HG03460 (cell line): ENCODE data around the gene PRKACG.
"Not testable (repeated sequence)": the region's sequence is repeated elsewhere in the genome, so short reads cannot be mapped to it uniquely, and the experiment has no call there.

ENCODE experiments used
- ATAC-seq: cut with Tn5 transposase; IDR thresholded peaks from one replicate; pipeline ENCODE4 v1.9.1; 2021; ENCODE audit not compliant: unreplicated experiment

The PRKACG gene

GRCh38 chr9:69014013-69014412 is at the start of gene PRKACG:
Gene PRKACG, minus strand, starts transcription at chr9:69014113. Its CDS starts 21 bp downstream, at chr9:69014092.
- ATAC-seq = no peak

- ATAC-seq = no peak
Measured at GRCh38 chr9:69062195-69062594, 48.3 kb upstream of the PRKACG start.

GRCh38 chr9:69060766-69061165 is 46.9 kb upstream of the PRKACG start:
- no peak for ATAC-seq

GRCh38 chr9:69058101-69058500 is 44.2 kb upstream of the PRKACG start:
- no peak for ATAC-seq

GRCh38 chr9:69056191-69056815 is 42.4 kb upstream of the PRKACG start:
- no peak for ATAC-seq

GRCh38 chr9:69054989-69055388 is 41.1 kb upstream of the PRKACG start:
- ATAC-seq = no peak

GRCh38 chr9:69050936-69051335 is 37.0 kb upstream of the PRKACG start:
- not testable (repeated sequence) for ATAC-seq

- no peak for ATAC-seq
Measured at GRCh38 chr9:69049094-69049493, 35.2 kb upstream of the PRKACG start.

- ATAC-seq = no peak
Measured at GRCh38 chr9:69047371-69047770, 33.5 kb upstream of the PRKACG start.

GRCh38 chr9:69046723-69047122 is 32.8 kb upstream of the PRKACG start:
- no peak for ATAC-seq

GRCh38 chr9:69045821-69046220 is 31.9 kb upstream of the PRKACG start:
- no peak for ATAC-seq

- ATAC-seq = no peak
Measured at GRCh38 chr9:69044240-69045219, 30.6 kb upstream of the PRKACG start.

GRCh38 chr9:69040646-69041045 is 26.7 kb upstream of the PRKACG start:
- no peak for ATAC-seq

GRCh38 chr9:69036799-69037198 is 22.9 kb upstream of the PRKACG start:
- no peak for ATAC-seq

- no peak for ATAC-seq
Measured at GRCh38 chr9:69036309-69036708, 22.4 kb upstream of the PRKACG start.

- ATAC-seq = peak; percentile 94
Measured at GRCh38 chr9:69035438-69036308, 21.8 kb upstream of the PRKACG start, which contains the start of gene FXN. Gene FXN, plus strand, starts transcription at chr9:69035752. Its CDS starts 31 bp downstream, at chr9:69035783.

- no peak for ATAC-seq
Measured at GRCh38 chr9:69034071-69034470, 20.2 kb upstream of the PRKACG start.

- ATAC-seq = no peak
Measured at GRCh38 chr9:69030851-69031645, 17.1 kb upstream of the PRKACG start.

- ATAC-seq = no peak
Measured at GRCh38 chr9:69029535-69029934, 15.6 kb upstream of the PRKACG start.

- no peak for ATAC-seq
Measured at GRCh38 chr9:69028754-69029153, 14.8 kb upstream of the PRKACG start.
